DMS 273 (cell line): ENCODE results near the gene AASDH.
"Not testable (repeated sequence)": the region's sequence is repeated elsewhere in the genome, so short reads cannot be mapped to it uniquely, and the experiment has no call there.

Source experiments
- DNase-seq: peaks from one replicate; lab custom pipeline; 2025; ENCODE audit not compliant: unreplicated experiment; lab: John Stamatoyannopoulos, UW

The AASDH gene

DNA sequence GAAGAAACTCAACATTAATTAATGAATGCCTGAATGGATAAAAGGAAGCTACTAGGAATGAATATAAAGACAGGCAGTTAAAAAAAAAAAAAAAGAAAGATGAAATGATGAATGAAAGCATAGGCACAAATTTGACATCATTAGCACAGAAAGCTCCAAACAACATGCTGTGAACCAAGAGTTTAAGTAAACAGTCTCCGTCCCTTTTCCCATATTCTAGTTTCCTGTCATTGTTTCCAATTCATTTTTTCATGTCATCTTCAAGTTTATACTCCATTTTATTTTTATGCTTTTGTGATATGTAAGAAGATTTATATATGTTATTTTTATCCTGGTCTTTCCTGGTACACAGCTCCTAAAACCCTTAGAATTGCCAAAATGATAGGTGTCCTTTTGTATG, 17.7 kb upstream of the AASDH start:
- DNase-seq = no peak

DNA sequence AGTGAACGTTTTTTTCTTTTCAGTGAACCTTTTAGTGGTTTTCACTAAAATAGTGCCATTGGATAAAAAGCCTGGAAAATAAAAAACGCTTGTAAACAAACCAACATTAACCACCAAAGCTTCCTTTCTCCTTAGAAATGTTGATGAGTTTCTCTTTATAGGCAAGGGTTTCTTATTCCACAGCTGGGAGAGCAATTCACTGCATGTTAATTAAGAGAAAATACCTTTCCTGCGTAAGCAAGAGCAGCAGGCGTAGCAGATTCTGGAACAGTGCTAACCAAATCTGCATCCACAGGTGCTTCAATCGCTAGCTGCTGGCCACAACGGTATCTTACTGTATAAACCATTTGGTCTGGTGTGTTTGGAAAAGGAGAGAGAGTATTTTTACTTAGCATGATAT, 13.3 kb upstream of the AASDH start:
- DNase-seq = no peak

- peak; percentile 2 for DNase-seq
Measured at GRCh38 chr4:56391270-56391669, 4.0 kb upstream of the AASDH start.

DNA sequence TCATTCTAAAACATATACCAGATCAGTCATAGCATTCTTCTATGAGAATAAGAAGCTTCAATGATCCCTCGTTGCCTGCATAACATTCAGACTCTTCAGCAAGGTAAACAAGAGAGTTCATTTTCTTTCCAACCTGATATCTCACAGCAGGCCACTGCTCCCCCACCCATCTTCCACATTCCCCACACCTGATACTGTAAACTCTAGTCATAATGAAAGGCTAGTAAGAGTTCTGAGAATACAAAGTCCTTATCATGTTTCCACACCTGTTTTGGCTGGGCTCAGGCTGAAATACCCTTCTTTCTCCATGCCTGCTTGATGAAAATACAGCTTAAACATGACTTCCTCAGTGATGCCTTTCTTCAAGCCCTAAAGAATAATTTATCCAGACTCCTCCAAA, 2.3 kb upstream of the AASDH start:
- no peak for DNase-seq

DNA sequence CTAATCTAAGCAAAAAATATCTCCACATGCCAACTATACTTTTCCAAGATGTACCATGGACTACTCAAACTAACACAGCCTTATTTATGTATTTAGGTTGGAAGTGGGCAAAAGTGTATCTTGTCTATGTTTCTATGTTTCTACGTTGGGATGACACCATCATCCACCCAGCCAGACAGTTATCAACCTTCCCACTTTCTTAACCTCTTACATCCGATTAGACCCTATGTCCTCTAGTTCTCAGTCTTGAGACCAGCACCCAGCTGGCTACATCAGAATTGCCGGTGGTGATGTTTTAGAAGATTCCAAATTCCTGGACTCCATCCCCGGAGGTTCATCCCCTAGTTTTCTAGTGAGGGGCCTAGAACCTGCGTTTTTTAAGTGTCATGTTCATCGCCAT, 1.0 kb upstream of the AASDH start:
- DNase-seq = peak; percentile 26

GRCh38 chr4:56386091-56386490, 1.2 kb downstream of the AASDH start:
- no peak for DNase-seq

DNA sequence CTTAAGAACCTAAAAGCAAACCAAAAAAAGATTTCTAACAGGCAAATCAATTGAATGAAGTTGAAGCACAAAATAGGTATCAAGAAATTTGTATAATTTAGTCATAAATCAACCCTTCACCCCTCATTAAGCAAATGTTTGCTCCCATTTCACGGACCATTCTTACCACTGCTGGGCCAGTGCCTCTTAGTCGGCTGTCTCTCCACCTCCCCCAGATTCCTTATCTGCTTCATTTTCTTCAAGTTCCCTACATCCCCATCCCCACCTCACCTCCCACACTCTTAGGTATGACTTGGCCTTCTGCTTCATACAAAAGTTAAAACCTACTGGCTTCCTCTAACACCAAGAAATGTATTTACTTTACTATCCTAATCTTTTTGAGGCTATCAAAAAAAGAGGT, 11.8 kb downstream of the AASDH start:
- DNase-seq = no peak

- DNase-seq = no peak
Measured at GRCh38 chr4:56374956-56375355, 12.3 kb downstream of the AASDH start.

DNA sequence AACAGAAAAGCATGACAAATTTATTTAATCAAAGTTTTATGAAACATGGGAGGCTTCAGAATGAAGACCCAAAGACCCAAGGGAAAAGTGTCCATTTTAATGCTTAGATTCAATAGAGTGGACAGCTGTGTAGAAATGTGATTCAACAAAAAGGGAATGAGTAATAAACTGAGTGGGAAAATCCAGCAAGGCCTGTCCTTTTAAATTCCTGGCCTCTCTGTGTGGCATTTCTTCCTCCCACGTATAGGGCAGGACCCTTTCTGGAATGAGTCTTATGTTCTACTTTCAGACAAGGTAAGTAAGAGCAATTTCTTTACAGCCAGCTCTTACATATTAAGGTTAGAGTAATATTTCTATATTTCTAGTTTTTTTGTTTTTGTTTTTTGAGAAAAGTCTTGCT, 14.5 kb downstream of the AASDH start:
- DNase-seq = no peak

DNA sequence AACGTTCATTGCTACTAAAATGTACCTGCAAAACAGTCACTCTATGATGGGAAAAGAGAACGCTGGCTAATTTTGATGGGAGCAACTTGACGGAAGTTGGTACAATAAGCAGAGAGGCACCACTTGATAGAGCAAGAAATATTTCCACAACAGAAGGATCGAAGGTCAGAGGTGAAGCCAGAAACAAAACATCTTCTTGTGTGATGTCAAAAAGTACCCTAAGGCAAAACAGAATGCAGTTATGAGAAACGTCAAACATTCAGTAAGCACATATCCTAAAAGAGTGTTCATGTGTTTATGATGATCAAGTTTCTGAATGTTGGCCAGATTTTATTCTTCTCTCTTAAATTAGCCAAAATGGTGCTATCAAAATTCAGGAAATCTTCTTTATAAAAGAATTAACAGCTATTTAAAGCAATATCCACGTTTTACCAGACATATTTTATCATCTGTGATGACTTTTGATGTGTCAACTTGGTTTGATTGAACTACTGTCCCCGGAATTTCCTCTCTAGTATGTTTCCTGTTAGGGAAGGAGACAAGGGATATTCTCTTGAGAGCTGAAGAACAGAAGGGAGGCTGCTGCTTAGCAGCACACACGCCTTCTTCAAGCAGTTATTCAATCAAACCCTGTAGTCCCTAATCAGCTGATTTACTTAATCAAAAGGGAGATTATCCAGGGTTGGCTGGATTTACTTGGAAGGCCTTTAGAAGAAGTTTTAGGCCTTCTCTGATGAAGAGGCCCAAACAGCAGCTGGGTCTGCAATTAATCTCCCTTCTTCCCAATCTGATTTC, 15.7 kb downstream of the AASDH start:
- no peak for DNase-seq

- no peak for DNase-seq
Measured at GRCh38 chr4:56370377-56370776, 16.9 kb downstream of the AASDH start.

DNA sequence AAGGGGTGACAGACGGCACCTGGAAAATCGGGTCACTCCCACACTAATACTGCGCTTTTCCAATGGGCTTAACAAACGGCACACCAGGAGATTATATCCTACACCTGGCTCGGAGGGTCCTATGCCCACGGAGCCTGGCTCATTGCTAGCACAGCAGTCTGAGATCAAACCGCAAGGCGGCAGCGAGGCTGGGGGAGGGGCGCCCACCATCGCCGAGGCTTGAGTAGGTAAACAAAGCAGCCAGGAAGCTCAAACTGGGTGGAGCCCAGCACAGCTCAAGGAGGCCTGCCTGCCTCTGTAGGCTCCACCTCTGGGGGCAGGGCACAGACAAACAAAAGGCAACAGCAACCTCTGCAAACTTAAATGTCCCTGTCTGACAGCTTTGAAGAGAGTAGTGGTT, 24.3 kb downstream of the AASDH start:
- DNase-seq = not testable (repeated sequence)

DNA sequence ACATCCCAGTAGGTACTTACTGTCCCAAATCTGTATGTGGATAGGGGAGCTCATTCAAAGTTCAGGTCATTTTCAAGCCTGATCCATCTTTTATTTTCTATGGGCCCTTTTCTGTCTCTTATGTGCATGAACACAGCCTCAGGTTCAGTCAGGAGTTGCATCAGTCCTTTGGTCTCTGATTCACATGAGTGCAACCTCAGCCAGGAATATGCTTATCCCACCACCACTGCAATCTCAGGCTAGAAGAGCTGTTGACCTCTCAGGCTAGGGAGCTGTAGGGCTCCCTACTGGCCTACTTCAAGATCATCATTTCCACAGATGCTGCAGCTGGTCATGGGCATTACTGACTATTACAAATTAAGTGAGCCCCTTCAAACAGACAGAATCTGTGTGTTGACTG, 27.2 kb downstream of the AASDH start:
- no peak for DNase-seq

- DNase-seq = no peak
Measured at GRCh38 chr4:56356650-56357049, 30.6 kb downstream of the AASDH start.

- no peak for DNase-seq
Measured at GRCh38 chr4:56348576-56348975, 38.7 kb downstream of the AASDH start.

GRCh38 chr4:56345458-56345857, 41.8 kb downstream of the AASDH start:
- no peak for DNase-seq

- DNase-seq = no peak
Measured at GRCh38 chr4:56342746-56343145, 44.5 kb downstream of the AASDH start.

GRCh38 chr4:56330691-56331090, 56.6 kb downstream of the AASDH start:
- peak; percentile 3 for DNase-seq

- no peak for DNase-seq
Measured at GRCh38 chr4:56326363-56326762, 60.9 kb downstream of the AASDH start.

GRCh38 chr4:56324011-56324610, 63.2 kb downstream of the AASDH start:
- DNase-seq = no peak

GRCh38 chr4:56323327-56323726, 64.0 kb downstream of the AASDH start:
- no peak for DNase-seq

DNA sequence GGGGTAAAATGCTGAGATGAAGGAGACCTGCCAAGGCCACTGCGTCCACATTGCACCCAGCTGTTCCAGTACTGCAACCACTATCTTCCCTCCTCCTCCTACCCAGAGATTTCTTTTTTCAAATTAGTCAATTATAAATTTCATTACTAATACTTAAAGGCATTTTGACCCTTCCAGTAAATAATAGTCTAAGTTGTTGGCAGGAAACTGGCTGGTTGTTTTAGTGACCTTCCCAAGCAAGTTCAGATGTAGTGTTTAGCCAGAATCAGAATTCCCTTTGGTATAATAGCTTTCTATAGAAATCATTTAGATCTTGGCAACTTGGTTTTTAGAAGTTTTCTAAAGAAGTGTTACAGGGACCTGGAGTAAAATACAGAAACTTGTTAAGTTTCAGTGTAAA, 66.0 kb downstream of the AASDH start:
- no peak for DNase-seq

GRCh38 chr4:56320293-56320692, 67.0 kb downstream of the AASDH start:
- DNase-seq = no peak
